GM15510 (cell line): Measurements from ENCODE around the gene PREX1.

ENCODE experiments used
- POLR2A ChIP-seq: IDR thresholded peaks from 3 replicates; pipeline ENCODE4 v1.6.1; 2011; ENCODE audit warnings: borderline replicate concordance; ENCODE audit not compliant: insufficient read length; ENCODE audit errors: extremely low read depth

PREX1 gene

GRCh38 chr20:48812600-48813445 lies 15.0 kb downstream of the PREX1 start:
- TF ChIP-seq POLR2A = no peak

- TF ChIP-seq POLR2A = no peak
Measured at GRCh38 chr20:48809673-48810072, 18.1 kb downstream of the PREX1 start.

GRCh38 chr20:48808382-48809034 lies 19.3 kb downstream of the PREX1 start:
- TF ChIP-seq POLR2A = no peak

GRCh38 chr20:48807586-48808381 lies 20.0 kb downstream of the PREX1 start:
- TF ChIP-seq POLR2A = no peak

GRCh38 chr20:48807051-48807450 lies 20.7 kb downstream of the PREX1 start:
- TF ChIP-seq POLR2A = no peak

GRCh38 chr20:48805716-48806115 lies 22.1 kb downstream of the PREX1 start:
- no peak for TF ChIP-seq POLR2A

GRCh38 chr20:48805286-48805685 lies 22.5 kb downstream of the PREX1 start:
- no peak for TF ChIP-seq POLR2A

GRCh38 chr20:48804300-48804980 lies 23.4 kb downstream of the PREX1 start:
- no peak for TF ChIP-seq POLR2A

GRCh38 chr20:48803176-48804053 lies 24.4 kb downstream of the PREX1 start:
- TF ChIP-seq POLR2A = no peak

GRCh38 chr20:48802647-48803046 lies 25.2 kb downstream of the PREX1 start:
- TF ChIP-seq POLR2A = no peak

- no peak for TF ChIP-seq POLR2A
Measured at GRCh38 chr20:48802216-48802615, 25.6 kb downstream of the PREX1 start.

GRCh38 chr20:48801197-48801596 lies 26.6 kb downstream of the PREX1 start:
- no peak for TF ChIP-seq POLR2A

GRCh38 chr20:48800177-48800576 lies 27.6 kb downstream of the PREX1 start:
- TF ChIP-seq POLR2A = no peak
